Measurements from ENCODE around the gene UVRAG.

Gene UVRAG

DNA sequence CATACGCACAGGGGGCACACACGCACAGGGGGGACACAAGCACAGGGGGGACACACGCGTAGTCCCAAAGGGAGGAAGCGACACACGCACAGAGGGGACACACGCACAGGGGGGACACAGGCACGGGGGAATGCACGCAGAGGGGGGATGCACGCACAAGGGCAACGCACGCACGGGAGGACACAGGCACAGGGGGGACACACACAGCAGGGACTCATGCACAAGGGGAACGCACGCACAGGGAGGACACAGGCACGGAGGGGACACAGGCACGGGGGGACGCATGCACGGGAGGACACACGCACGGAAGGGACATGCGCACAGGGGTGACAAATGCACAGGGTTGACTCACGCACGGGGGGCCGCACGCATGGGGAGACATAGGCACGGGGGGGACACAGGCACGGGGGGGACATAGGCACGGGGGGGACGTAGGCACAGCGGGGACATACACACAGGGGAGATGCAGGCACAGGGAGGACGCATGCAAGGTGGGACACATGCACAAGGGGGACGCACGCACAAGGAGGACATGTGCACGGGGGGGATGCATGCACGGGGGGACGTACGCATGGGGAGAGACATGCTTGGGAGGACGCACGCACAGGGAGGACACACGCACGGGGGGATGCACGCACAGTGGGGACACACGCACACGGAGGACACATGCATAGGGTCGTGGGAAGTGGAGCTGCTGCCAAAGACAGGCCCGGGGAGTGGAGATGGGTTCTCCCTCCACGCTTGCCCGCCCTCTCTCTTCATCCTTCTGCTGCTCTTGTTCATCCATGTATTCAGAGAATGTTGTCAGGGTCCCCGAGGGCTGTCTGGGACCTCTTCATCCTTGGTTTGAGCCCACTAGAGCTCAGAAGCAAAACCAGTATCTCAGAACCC is 350.1 kb downstream of the UVRAG start:
- no peak overlapping the region for H3K4me3 ChIP-seq (ENCODE audit: low read depth, low read length)
- DNase-seq (ENCODE audit: low read depth) = no peak
- no peak for TF ChIP-seq CTCF (IDR thresholded peaks at IDR 0.05; ENCODE audit: control insufficient read depth, extremely low read depth, insufficient read depth)

GRCh38 chr11:76166314-76166713 is 351.3 kb downstream of the UVRAG start:
- H3K4me3 ChIP-seq (ENCODE audit: low read depth, low read length) = no peak overlapping the region
- no peak for DNase-seq (ENCODE audit: low read depth)
- no peak for TF ChIP-seq CTCF (IDR thresholded peaks at IDR 0.05; ENCODE audit: control insufficient read depth, extremely low read depth, insufficient read depth)

GRCh38 chr11:76167590-76167989 is 352.6 kb downstream of the UVRAG start:
- no peak for DNase-seq (ENCODE audit: low read depth)
- TF ChIP-seq CTCF (IDR thresholded peaks at IDR 0.05; ENCODE audit: control insufficient read depth, extremely low read depth, insufficient read depth) = no peak
- H3K4me3 ChIP-seq (ENCODE audit: low read depth, low read length) = no peak overlapping the region

DNA sequence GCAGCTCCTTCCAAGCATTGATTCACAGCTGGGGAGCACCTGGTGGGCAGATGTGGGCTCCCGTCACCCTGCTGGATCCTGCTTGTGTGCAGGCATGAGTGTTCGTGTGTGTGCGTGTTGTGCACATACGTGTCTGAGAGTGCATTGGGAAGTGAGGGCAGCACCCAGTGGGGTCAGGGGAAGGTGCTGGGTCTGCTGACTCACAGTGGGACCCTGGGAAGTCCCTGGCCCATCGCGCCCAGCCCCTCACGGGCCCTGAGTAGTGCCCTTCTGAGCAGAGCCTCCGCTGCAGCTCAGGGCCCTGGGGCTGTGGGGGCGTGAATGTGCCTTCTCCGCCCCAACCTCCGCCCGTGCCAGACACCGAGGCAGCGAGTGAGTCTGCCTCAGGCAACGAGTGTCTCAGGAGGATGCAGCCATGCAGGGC is 354.5 kb downstream of the UVRAG start:
- no peak for DNase-seq (ENCODE audit: low read depth)
- no peak overlapping the region for H3K4me3 ChIP-seq (ENCODE audit: low read depth, low read length)
- TF ChIP-seq CTCF (IDR thresholded peaks at IDR 0.05; ENCODE audit: control insufficient read depth, extremely low read depth, insufficient read depth) = no peak

- H3K4me3 ChIP-seq (ENCODE audit: low read depth, low read length) = no peak overlapping the region
- no peak for TF ChIP-seq CTCF (IDR thresholded peaks at IDR 0.05; ENCODE audit: control insufficient read depth, extremely low read depth, insufficient read depth)
- no peak for DNase-seq (ENCODE audit: low read depth)
Observed at GRCh38 chr11:76170468-76170867, 355.5 kb downstream of the UVRAG start.

DNA sequence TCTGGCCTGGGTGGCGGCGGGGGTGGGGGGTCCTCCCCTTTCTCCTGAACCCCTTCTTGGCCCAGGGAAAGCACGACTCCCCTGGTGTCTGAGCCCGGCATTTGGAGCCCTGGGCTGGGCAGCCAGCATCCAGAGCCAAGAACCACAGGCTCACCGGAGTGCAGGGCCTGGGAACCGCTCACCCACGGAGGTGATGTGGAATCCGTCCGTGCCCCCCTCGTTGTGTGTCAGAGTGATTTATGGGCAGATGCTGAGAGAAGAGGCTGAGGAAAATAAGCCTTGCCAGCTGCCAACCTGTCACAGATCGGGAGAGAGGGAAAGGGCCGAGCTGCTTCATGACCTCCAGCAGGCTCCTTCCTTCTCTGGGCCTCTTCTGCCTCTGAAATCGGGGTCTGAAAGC is 357.6 kb downstream of the UVRAG start:
- no peak overlapping the region for H3K4me3 ChIP-seq (ENCODE audit: low read depth, low read length)
- no peak for DNase-seq (ENCODE audit: low read depth)
- no peak for TF ChIP-seq CTCF (IDR thresholded peaks at IDR 0.05; ENCODE audit: control insufficient read depth, extremely low read depth, insufficient read depth)

DNA sequence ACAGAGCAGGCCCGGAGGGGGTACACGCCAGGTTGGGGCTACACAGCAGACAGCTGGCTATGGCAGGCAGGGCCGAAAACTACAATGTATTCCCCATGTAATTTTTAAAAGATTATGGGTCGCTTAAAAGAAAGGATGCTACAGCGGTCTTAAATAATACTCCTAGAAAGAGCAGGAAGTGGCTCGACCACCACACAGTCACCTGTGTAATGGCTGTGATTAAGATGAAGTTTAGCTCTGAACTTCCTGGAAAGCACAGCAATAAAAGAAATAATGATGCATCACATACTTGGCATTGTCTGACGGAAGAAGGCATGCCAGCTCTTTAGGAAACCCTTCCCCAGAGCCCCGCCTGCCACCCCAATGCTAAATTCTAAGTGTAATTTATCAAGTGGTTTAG is 358.7 kb downstream of the UVRAG start:
- DNase-seq (ENCODE audit: low read depth) = no peak
- TF ChIP-seq CTCF (IDR thresholded peaks at IDR 0.05; ENCODE audit: control insufficient read depth, extremely low read depth, insufficient read depth) = no peak
- H3K4me3 ChIP-seq (ENCODE audit: low read depth, low read length) = no peak overlapping the region

Data from LNCaP clone FGC (cell line).